K562 (cell line): ENCODE data around the gene VWA7. TPM values are rescaled to one million over a fixed set of nuclear protein-coding genes. Genes with fewer than 3 reads are reported as not detected.

Experiments
- ADNP ChIP-seq: fragments of 200-800 bp; sonication (Bioruptor generic); IDR thresholded peaks from 2 replicates; pipeline ENCODE4 v1.6.1; 2016; ENCODE audit warnings: missing genetic modification characterization, missing compliant biosample characterization
- CTCF ChIP-seq, 3 experiments: IDR thresholded peaks in 2 of 3; conservative IDR thresholded peaks in 1 of 3; 2 replicates each; pipeline ENCODE4 v1.5.1; 2011 to 2012; ENCODE audit warnings: low read length in 3 of 3, mild to moderate bottlenecking in 3 of 3, control low read depth in 2 of 3, improper control_type of control experiment in 1 of 3, inconsistent platforms in 1 of 3, low read depth in 1 of 3, mixed read lengths in 1 of 3, moderate library complexity in 1 of 3; ENCODE audit not compliant: insufficient read depth in 2 of 3
- GTF2A2 ChIP-seq: IDR thresholded peaks from 2 replicates; pipeline ENCODE4 v1.6.1; 2016; ENCODE audit warnings: mild to moderate bottlenecking, missing genetic modification characterization, missing compliant biosample characterization
- HCFC1 ChIP-seq: IDR thresholded peaks from 2 replicates; pipeline ENCODE4 v1.6.1; 2012; ENCODE audit warnings: low read depth, low read length, improper control_type of control experiment
- MECOM ChIP-seq: fragments of 250-450 bp; sonication (Bioruptor Pico); IDR thresholded peaks from 2 replicates; pipeline ENCODE4 v1.8.0; 2022; ENCODE audit warnings: inconsistent platforms
- MED1 ChIP-seq: sonication (generic); formaldehyde crosslinking; IDR thresholded peaks from 2 replicates; pipeline ENCODE4 v1.8.1; 2023; ENCODE audit warnings: missing genetic modification reagents, borderline replicate concordance
- NFATC3 ChIP-seq: fragments of 450-650 bp; IDR thresholded peaks from 2 replicates; pipeline ENCODE4 v1.6.1; 2017; ENCODE audit warnings: mild to moderate bottlenecking
- RAD51 ChIP-seq: fragments of 450-650 bp; IDR thresholded peaks from 2 replicates; pipeline ENCODE4 v1.7.1; 2016; ENCODE audit warnings: low read depth, mild to moderate bottlenecking, borderline replicate concordance
- RBM14 ChIP-seq: fragments of 200-400 bp; formaldehyde crosslinking; IDR thresholded peaks from 2 replicates; pipeline ENCODE4 v1.6.1; 2018; ENCODE audit warnings: low read depth, mild to moderate bottlenecking, low read length, moderate library complexity, borderline replicate concordance; ENCODE audit not compliant: insufficient read depth
- SAP30 ChIP-seq: fragments of 200-600 bp; sonication (generic); IDR thresholded peaks from 2 replicates; pipeline ENCODE4 v1.6.1; 2012; ENCODE audit warnings: borderline replicate concordance, low read depth, mild to moderate bottlenecking, moderate library complexity, low read length, control low read depth, inconsistent platforms; ENCODE audit not compliant: insufficient read depth, poor library complexity, severe bottlenecking
- SMARCE1 ChIP-seq: fragments of 450-650 bp; IDR thresholded peaks from 2 replicates; pipeline ENCODE4 v1.7.1; 2016; ENCODE audit warnings: mild to moderate bottlenecking
- SREBF2 ChIP-seq: sonication (generic); formaldehyde crosslinking; IDR thresholded peaks from 2 replicates; pipeline ENCODE4 v1.4.0; 2020; ENCODE audit warnings: mild to moderate bottlenecking, missing genetic modification reagents
- TCF7 ChIP-seq: sonication (generic); IDR thresholded peaks from 2 replicates; pipeline ENCODE4 v1.6.1; 2016; ENCODE audit warnings: antibody characterized with exemption, borderline replicate concordance
- ZBTB1 ChIP-seq: sonication (generic); formaldehyde crosslinking; IDR thresholded peaks from 2 replicates; pipeline ENCODE4 v1.8.1; 2023; ENCODE audit warnings: missing genetic modification reagents, low read depth, mild to moderate bottlenecking, borderline replicate concordance
- ZBTB43 ChIP-seq: sonication (generic); formaldehyde crosslinking; IDR thresholded peaks from 2 replicates; pipeline ENCODE4 v1.8.0; 2023; ENCODE audit warnings: mild to moderate bottlenecking, missing genetic modification reagents
- ZC3H11A ChIP-seq: IDR thresholded peaks from 2 replicates; pipeline ENCODE4 v1.6.1; 2012; ENCODE audit warnings: low read depth, low read length, improper control_type of control experiment
- ZKSCAN1 ChIP-seq: fragments of 150-350 bp; IDR thresholded peaks from 2 replicates; pipeline ENCODE4 v1.6.1; 2016; ENCODE audit warnings: low read depth, low read length
- ZNF239 ChIP-seq: fragments of 250-450 bp; sonication (Bioruptor Pico); IDR thresholded peaks from 2 replicates; pipeline ENCODE4 v1.4.0; 2020; ENCODE audit warnings: mild to moderate bottlenecking
- ZNF592 ChIP-seq: fragments of 450-650 bp; IDR thresholded peaks from 2 replicates; pipeline ENCODE4 v1.6.1; 2017; ENCODE audit warnings: antibody characterized with exemption, mild to moderate bottlenecking
- ZSCAN32 ChIP-seq: fragments of 450-650 bp; formaldehyde crosslinking; IDR thresholded peaks from 2 replicates; pipeline ENCODE4 v1.4.0; 2020; ENCODE audit warnings: mild to moderate bottlenecking, moderate library complexity
- polyA plus RNA-seq, 8 experiments: library from polyadenylated mRNA; depleted of rRNA in 4 of 8; stranded (reverse) in 5 of 8; unstranded in 3 of 8; fragments of >200 nt; fragmentation: Nextera tagmentation in 2 of 8; fragmentation: Illumina TruSeq in 1 of 8; extraction: Ambion mirVana in 2 of 8; extraction: Trizol in 1 of 8; gene quantifications; 2 replicates each; pipeline versions ENCODE4 v1.2.1 to v1.2.3, GENCODE V29; 2011 to 2014; ENCODE audit warnings: inconsistent platforms in 1 of 8, missing spikeins in 1 of 8
- total RNA-seq, 7 experiments: library from RNA; depleted of rRNA in 6 of 7; stranded (reverse); fragments of >200 nt in 6 of 7; fragmentation: Illumina TruSeq in 2 of 7; extraction: Trizol in 2 of 7; gene quantifications; 2 replicates each; pipeline versions ENCODE4 v1.2.1 to v1.2.3, GENCODE V29; 2011 to 2021; ENCODE audit warnings: low replicate concordance in 1 of 7

VWA7 gene
- total and polyA plus RNA-seq, 9 of the 15 experiments (the other 6 are each of a cell fraction or from before 2014, with no cell fraction given) = 0.18 to 2.9 (median 0.95) TPM

GRCh38 chr6:31727034-31727716 is 50.0 kb downstream of the VWA7 start (continued):
- no peak for TF ChIP-seq ZNF592
- no peak for TF ChIP-seq TCF7
- peak; percentile 23; the same call in 1 of the 2 replicates for TF ChIP-seq HCFC1
- TF ChIP-seq SMARCE1 = peak; percentile 24; the same call in 1 of the 2 replicates
- no peak for TF ChIP-seq NFATC3
- TF ChIP-seq MECOM = no peak
- no peak for TF ChIP-seq RBM14
- TF ChIP-seq SREBF2 (CRISPR knock-in tag) = no peak
- peak; percentile 2; the same call in 1 of the 2 replicates for TF ChIP-seq ZNF239
- no peak for TF ChIP-seq ZSCAN32
- TF ChIP-seq RAD51 = no peak
- no peak for TF ChIP-seq MED1 (CRISPR knock-in tag)
- TF ChIP-seq CTCF (IDR thresholded peaks at IDR 0.05 in 2 of 3, conservative IDR thresholded peaks at IDR 0.05 in 1 of 3; ENCODE audit: insufficient read depth in 2 of 3, low read depth in 1 of 3, low read length in 3 of 3) = no peak
- no peak for TF ChIP-seq GTF2A2 (tag)
- peak; percentile 48 for TF ChIP-seq SAP30
- TF ChIP-seq ZKSCAN1 = no peak
- TF ChIP-seq ZC3H11A = no peak
- TF ChIP-seq ZBTB43 (CRISPR knock-in tag) = no peak
- no peak for TF ChIP-seq ZBTB1 (CRISPR knock-in tag)
- TF ChIP-seq ADNP (tag) = no peak
